D721Med (cell line): Measurements from ENCODE around the gene MSI2.

Source experiments
- DNase-seq: peaks from one replicate; pipeline ENCODE4 v3.0.0; 2011; ENCODE audit warnings: low spot score; ENCODE audit not compliant: insufficient read length
- FAIRE-seq: peaks from 2 replicates; lab custom pipeline; 2011; peaks lifted over from hg19 to GRCh38; lab: Jason Lieb, UNC
- CTCF ChIP-seq: IDR thresholded peaks from 2 replicates; pipeline ENCODE4 v1.5.1; 2012; ENCODE audit warnings: mild to moderate bottlenecking, control low read depth; ENCODE audit not compliant: insufficient read depth; ENCODE audit errors: missing control alignments

MSI2 gene

GRCh38 chr17:57485566-57485865 is 229.2 kb downstream of the MSI2 start:
- TF ChIP-seq CTCF = no peak
- no peak for FAIRE-seq
- no peak for DNase-seq

DNA sequence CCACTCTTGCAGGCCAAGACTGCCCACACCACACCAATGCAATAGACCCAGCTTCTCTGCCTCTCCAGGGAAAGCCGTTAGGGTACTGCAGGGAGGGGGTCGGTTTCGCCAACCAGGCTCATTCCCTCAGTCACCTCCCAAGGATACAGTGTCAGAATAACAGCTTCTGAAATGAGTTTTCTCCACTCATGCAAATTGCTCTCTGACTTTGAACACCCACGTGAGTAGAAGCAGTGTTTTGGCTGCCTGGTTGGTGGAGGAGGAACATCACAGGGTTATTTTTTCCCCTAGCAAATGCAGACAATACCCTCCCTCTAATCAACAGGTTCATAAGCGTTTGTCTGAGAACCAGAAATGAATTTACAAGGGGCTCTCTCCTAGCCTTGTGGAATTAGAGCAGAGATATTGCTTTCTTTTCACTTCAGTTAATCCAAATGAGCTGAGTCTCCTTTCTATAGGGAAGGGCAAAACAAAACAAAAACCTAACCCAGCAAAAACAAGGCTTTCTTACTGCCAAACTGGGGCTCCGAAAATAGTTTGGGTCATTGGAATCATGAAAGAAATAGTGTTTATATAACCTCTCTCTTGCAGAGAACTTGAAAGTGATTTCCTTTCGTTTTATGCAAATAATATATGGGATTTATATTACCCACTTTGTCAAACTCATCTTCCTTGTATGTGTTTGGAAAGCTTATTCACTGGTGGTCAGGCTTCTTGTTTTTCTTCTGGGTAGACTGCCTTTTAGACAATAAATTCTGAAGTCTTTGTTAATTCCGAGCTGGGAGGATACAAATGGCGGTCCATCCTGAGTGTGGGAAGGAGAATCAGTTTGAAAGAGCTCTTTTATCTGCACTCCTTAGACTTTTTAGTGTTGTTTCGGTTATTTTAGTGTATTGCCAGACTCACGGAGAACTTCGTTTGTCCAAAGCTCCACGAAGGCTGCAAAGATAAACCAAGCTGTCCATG is 229.9 kb downstream of the MSI2 start:
- FAIRE-seq (no peak), DNase-seq (no peak)

GRCh38 chr17:57486882-57487301 is 230.6 kb downstream of the MSI2 start:
- no peak for DNase-seq
- FAIRE-seq = no peak
- no peak for TF ChIP-seq CTCF

More for the DNA sequence above, 229.9 kb downstream of the MSI2 start:
- no peak for TF ChIP-seq CTCF

- TF ChIP-seq CTCF = no peak
- no peak for DNase-seq
Measured at GRCh38 chr17:57487573-57487972, 231.2 kb downstream of the MSI2 start.

DNA sequence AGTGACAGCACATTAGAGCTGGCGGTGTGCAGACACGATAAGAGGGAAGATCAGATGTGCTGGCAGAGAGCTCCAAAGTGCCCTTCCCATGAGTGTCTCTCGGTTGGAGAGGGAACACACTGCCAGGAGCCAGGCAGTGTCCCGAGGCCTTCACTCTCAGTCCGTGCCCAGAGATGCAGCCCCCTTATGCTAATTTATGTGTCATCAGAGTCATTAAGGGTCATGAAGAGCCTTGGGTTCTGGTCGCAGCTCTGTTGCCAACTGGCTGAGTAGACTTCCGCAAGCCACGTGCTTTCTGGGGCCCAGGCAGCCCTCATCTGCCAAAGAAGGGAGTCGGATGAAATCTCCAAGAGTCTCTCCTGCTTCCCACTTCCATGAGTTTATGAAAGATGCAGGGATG is 232.5 kb downstream of the MSI2 start:
- TF ChIP-seq CTCF = no peak
- DNase-seq = no peak
- FAIRE-seq = no peak

More at GRCh38 chr17:57487573-57487972, 231.2 kb downstream of the MSI2 start:
- FAIRE-seq = no peak

DNA sequence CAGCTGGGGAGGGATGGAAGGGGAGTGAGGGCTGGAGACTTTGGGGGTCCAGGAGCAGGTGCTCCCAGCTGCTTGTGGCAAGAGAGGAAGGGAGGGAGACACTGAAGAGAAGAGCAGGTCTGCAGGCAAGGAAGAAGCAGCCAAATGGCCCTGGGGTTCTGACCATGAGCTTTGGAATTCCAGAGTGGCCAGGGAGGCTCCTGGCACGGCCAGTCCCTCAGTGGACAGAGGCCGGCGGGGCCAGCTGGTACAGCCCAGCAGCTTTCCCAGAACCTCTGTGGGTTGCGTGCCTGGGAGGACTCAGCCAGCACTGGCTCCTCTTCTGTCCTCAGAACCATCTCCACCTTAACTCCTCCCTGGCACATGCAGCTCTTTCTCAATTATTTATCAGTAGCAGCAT is 233.0 kb downstream of the MSI2 start:
- FAIRE-seq = no peak
- no peak for DNase-seq
- no peak for TF ChIP-seq CTCF
